GM21529 (cell line): ENCODE data around the gene GAB3.

ENCODE experiments used
- ATAC-seq: cut with Tn5 transposase; IDR thresholded peaks from one replicate; pipeline ENCODE4 v1.9.1; 2021; ENCODE audit not compliant: unreplicated experiment

The GAB3 gene

GRCh38 chrX:154750301-154751202 is at the start of gene GAB3:
GAB3 (minus strand) TSS chrX:154751077; CDS start chrX:154751025, 52 bp downstream.
- ATAC-seq: peak; percentile 58

GRCh38 chrX:154799556-154800348 is 48.9 kb upstream of the GAB3 start:
- ATAC-seq: no peak

GRCh38 chrX:154797006-154797405 is 46.1 kb upstream of the GAB3 start:
- no peak for ATAC-seq

- ATAC-seq: no peak
Measured at GRCh38 chrX:154795016-154795415, 44.1 kb upstream of the GAB3 start.

- no peak for ATAC-seq
Measured at GRCh38 chrX:154793084-154793795, 42.4 kb upstream of the GAB3 start.

GRCh38 chrX:154791939-154792338 is 41.1 kb upstream of the GAB3 start:
- no peak for ATAC-seq

GRCh38 chrX:154791467-154791866 is 40.6 kb upstream of the GAB3 start:
- no peak for ATAC-seq

GRCh38 chrX:154785716-154786115 is 34.8 kb upstream of the GAB3 start:
- no peak for ATAC-seq

GRCh38 chrX:154784149-154784995 is 33.5 kb upstream of the GAB3 start:
- ATAC-seq: no peak

GRCh38 chrX:154780968-154781367 is 30.1 kb upstream of the GAB3 start:
- no peak for ATAC-seq

- ATAC-seq: no peak
Measured at GRCh38 chrX:154779261-154779660, 28.4 kb upstream of the GAB3 start.

GRCh38 chrX:154776753-154777152 is 25.9 kb upstream of the GAB3 start:
- no peak for ATAC-seq

GRCh38 chrX:154775419-154776349 is 24.8 kb upstream of the GAB3 start:
- no peak for ATAC-seq

GRCh38 chrX:154774622-154775021 is 23.7 kb upstream of the GAB3 start:
- no peak for ATAC-seq

GRCh38 chrX:154762537-154763296 is 11.8 kb upstream of the GAB3 start, which contains the start of gene DKC1:
DKC1 (plus strand) TSS chrX:154762864; CDS start chrX:154762966, 102 bp downstream.
- ATAC-seq: peak; percentile 82

- no peak for ATAC-seq
Measured at GRCh38 chrX:154761977-154762536, 11.2 kb upstream of the GAB3 start.

GRCh38 chrX:154758696-154759095 is 7.8 kb upstream of the GAB3 start:
- ATAC-seq: no peak

- no peak for ATAC-seq
Measured at GRCh38 chrX:154751669-154752271, 893 bp upstream of the GAB3 start.
